Measurements from ENCODE around the gene MAMDC4. TPM values are rescaled to one million over a fixed set of nuclear protein-coding genes. Genes with fewer than 3 reads are reported as not detected.

Gene MAMDC4
- total RNA-seq, 1 experiment from 2014 or later: 6.7 TPM

DNA sequence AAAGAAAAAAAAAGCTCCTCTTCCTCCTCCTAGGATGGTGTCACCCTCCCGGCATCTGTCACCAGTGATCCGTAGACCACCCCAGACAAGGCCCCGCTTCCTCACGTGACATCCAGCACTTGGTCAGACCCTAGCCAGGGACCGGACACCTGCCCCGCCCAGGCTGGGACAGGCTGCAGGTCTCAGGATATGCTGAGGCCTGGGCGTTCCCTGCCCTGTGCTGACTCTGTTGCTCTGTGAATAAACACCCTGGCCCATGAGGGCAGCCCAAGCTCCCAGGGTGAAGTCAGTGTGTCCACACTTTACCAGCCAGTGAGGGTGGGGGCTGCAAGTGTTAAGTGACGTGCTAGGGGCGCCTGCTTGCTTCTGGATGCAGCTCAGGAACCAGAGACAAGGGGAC, 8.4 kb downstream of the MAMDC4 start (continued):
- TF ChIP-seq ARID4B (CRISPR knock-in tag; IDR thresholded peaks at IDR 0.05; ENCODE audit: borderline replicate concordance): no peak
- TF ChIP-seq, protein P1, sequence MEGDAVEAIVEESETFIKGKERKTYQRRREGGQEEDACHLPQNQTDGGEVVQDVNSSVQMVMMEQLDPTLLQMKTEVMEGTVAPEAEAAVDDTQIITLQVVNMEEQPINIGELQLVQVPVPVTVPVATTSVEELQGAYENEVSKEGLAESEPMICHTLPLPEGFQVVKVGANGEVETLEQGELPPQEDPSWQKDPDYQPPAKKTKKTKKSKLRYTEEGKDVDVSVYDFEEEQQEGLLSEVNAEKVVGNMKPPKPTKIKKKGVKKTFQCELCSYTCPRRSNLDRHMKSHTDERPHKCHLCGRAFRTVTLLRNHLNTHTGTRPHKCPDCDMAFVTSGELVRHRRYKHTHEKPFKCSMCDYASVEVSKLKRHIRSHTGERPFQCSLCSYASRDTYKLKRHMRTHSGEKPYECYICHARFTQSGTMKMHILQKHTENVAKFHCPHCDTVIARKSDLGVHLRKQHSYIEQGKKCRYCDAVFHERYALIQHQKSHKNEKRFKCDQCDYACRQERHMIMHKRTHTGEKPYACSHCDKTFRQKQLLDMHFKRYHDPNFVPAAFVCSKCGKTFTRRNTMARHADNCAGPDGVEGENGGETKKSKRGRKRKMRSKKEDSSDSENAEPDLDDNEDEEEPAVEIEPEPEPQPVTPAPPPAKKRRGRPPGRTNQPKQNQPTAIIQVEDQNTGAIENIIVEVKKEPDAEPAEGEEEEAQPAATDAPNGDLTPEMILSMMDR (IDR thresholded peaks at IDR 0.05): no peak
- TF ChIP-seq ATF3 (CRISPR knock-in tag; conservative IDR thresholded peaks at IDR 0.05): no peak
- TF ChIP-seq, protein P2, sequence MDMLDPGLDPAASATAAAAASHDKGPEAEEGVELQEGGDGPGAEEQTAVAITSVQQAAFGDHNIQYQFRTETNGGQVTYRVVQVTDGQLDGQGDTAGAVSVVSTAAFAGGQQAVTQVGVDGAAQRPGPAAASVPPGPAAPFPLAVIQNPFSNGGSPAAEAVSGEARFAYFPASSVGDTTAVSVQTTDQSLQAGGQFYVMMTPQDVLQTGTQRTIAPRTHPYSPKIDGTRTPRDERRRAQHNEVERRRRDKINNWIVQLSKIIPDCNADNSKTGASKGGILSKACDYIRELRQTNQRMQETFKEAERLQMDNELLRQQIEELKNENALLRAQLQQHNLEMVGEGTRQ (CRISPR knock-in tag; IDR thresholded peaks at IDR 0.05): no peak
- TF ChIP-seq, protein P3, sequence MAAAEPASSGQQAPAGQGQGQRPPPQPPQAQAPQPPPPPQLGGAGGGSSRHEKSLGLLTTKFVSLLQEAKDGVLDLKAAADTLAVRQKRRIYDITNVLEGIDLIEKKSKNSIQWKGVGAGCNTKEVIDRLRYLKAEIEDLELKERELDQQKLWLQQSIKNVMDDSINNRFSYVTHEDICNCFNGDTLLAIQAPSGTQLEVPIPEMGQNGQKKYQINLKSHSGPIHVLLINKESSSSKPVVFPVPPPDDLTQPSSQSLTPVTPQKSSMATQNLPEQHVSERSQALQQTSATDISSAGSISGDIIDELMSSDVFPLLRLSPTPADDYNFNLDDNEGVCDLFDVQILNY (CRISPR knock-in tag; IDR thresholded peaks at IDR 0.05): no peak
- no peak for TF ChIP-seq MXD4 (CRISPR knock-in tag; IDR thresholded peaks at IDR 0.05; ENCODE audit: borderline replicate concordance)
- no peak for TF ChIP-seq SP1 (CRISPR knock-in tag; conservative IDR thresholded peaks at IDR 0.05)
- no peak for TF ChIP-seq ATF6 (CRISPR knock-in tag; IDR thresholded peaks at IDR 0.05)
- TF ChIP-seq, protein P4, sequence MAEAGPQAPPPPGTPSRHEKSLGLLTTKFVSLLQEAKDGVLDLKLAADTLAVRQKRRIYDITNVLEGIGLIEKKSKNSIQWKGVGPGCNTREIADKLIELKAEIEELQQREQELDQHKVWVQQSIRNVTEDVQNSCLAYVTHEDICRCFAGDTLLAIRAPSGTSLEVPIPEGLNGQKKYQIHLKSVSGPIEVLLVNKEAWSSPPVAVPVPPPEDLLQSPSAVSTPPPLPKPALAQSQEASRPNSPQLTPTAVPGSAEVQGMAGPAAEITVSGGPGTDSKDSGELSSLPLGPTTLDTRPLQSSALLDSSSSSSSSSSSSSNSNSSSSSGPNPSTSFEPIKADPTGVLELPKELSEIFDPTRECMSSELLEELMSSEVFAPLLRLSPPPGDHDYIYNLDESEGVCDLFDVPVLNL (CRISPR knock-in tag; IDR thresholded peaks at IDR 0.05; ENCODE audit: borderline replicate concordance, low read depth): no peak
- no peak for TF ChIP-seq JUN (CRISPR knock-in tag; IDR thresholded peaks at IDR 0.05)
- TF ChIP-seq SMAD4 (CRISPR knock-in tag; IDR thresholded peaks at IDR 0.05): no peak

- TF ChIP-seq, protein P3 (CRISPR knock-in tag; IDR thresholded peaks at IDR 0.05): no peak
- DNase-seq (ENCODE audit: low spot score) (no peak), ATAC-seq (no peak)
- H3K27me3 Mint-ChIP-seq (ENCODE audit: low read depth): no peaks in the 10 kb centered on the region
- CTCF ChIA-PET: interaction anchor here (1.4 kb wide), 1 partner anchor 19 kb away, joined by 3 read pairs; the partner anchor contains the start of gene AJM1
- POLR2A ChIA-PET: interaction anchor here (1.2 to 1.3 kb wide), 2 partner anchors 9 to 14 kb away, joined by 3 to 6 read pairs; partner anchors contain the start of gene MAMDC4
- peaks cover 4% of the 10 kb centered on the region for H3K4me1 Mint-ChIP-seq
- no peaks in the 10 kb centered on the region for H3K9me3 Mint-ChIP-seq
- H3K4me3 Mint-ChIP-seq: no peak overlapping the region
- peaks cover 19% of the 10 kb centered on the region for H3K36me3 Mint-ChIP-seq
- no peak overlapping the region for H3K27ac Mint-ChIP-seq
Observed at GRCh38 chr9:136860933-136861873, 9.1 kb downstream of the MAMDC4 start.
